ENCODE results near the gene RNASEH2A. TPM values are rescaled to one million over a fixed set of nuclear protein-coding genes. Genes with fewer than 3 reads are reported as not detected.
"Not testable (repeated sequence)": the region's sequence is repeated elsewhere in the genome, so short reads cannot be mapped to it uniquely, and the experiment has no call there.

The RNASEH2A gene
- total RNA-seq, 4 donors from 2014 or later: 12.3 to 15.4 (median 14.0) TPM

GRCh38 chr19:12841094-12841493 is 34.7 kb downstream of the RNASEH2A start:
- Histone ChIP-seq H3K4me1 (peaks cover 19% of the 10 kb centered on the region), H3K27ac (no peak overlapping the region), H3K9me3 (no peaks in the 10 kb centered on the region), H3K27me3 (peaks cover 88% of the 10 kb centered on the region), H3K36me3 (no peaks in the 10 kb centered on the region), H3K4me3 (peak overlapping the region; percentile 24)
- no peak for DNase-seq (ENCODE audit: low spot score in 2 of 2)
- TF ChIP-seq, protein P1, sequence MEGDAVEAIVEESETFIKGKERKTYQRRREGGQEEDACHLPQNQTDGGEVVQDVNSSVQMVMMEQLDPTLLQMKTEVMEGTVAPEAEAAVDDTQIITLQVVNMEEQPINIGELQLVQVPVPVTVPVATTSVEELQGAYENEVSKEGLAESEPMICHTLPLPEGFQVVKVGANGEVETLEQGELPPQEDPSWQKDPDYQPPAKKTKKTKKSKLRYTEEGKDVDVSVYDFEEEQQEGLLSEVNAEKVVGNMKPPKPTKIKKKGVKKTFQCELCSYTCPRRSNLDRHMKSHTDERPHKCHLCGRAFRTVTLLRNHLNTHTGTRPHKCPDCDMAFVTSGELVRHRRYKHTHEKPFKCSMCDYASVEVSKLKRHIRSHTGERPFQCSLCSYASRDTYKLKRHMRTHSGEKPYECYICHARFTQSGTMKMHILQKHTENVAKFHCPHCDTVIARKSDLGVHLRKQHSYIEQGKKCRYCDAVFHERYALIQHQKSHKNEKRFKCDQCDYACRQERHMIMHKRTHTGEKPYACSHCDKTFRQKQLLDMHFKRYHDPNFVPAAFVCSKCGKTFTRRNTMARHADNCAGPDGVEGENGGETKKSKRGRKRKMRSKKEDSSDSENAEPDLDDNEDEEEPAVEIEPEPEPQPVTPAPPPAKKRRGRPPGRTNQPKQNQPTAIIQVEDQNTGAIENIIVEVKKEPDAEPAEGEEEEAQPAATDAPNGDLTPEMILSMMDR (IDR thresholded peaks at IDR 0.05): no peak
- TF ChIP-seq POLR2AphosphoS5 (IDR thresholded peaks at IDR 0.05) (no peak), POLR2A (IDR thresholded peaks at IDR 0.05) (no peak), EP300 (IDR thresholded peaks at IDR 0.05) (no peak)
- WGBS: 5% methylated on average over 23 of the region's 29 CpGs

- WGBS: 94% methylated on average over 18 of the region's 18 CpGs
- TF ChIP-seq POLR2A (IDR thresholded peaks at IDR 0.05): no peak
- TF ChIP-seq, protein P1 (IDR thresholded peaks at IDR 0.05): no peak
- no peak for TF ChIP-seq EP300 (IDR thresholded peaks at IDR 0.05)
- no peak for TF ChIP-seq POLR2AphosphoS5 (IDR thresholded peaks at IDR 0.05)
- Histone ChIP-seq H3K4me3 (no peak overlapping the region), H3K27me3 (peaks cover 76% of the 10 kb centered on the region), H3K27ac (no peak overlapping the region), H3K4me1 (peaks cover 23% of the 10 kb centered on the region), H3K9me3 (no peaks in the 10 kb centered on the region), H3K36me3 (no peaks in the 10 kb centered on the region)
- no peak for DNase-seq (ENCODE audit: low spot score in 2 of 2)
Observed at GRCh38 chr19:12842511-12842910, 36.1 kb downstream of the RNASEH2A start.

DNA sequence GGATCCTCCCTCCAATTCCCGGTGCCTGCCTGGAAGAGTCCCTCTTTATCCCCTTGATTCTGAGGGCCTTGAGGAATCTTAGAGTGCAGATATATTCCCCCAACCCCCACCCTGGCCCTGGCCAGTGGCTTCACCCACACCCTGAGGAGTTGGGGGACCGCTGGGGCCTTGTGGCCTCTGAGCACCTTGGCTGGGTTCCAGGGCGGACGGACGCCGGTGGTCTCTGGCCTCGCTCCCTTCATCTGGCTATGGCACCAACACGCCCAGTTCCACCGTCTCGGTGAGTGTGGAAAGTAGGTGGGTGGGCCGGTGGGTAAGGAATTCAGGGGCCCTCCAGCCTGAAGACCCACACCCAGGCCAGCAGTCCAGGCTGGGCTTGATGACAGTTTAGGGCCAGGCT is 36.9 kb downstream of the RNASEH2A start:
- peaks cover 68% of the 10 kb centered on the region for H3K27me3 ChIP-seq
- TF ChIP-seq POLR2A (IDR thresholded peaks at IDR 0.05) (no peak), EP300 (IDR thresholded peaks at IDR 0.05) (no peak), POLR2AphosphoS5 (IDR thresholded peaks at IDR 0.05) (no peak)
- TF ChIP-seq, protein P1 (IDR thresholded peaks at IDR 0.05): no peak
- no peak for DNase-seq (ENCODE audit: low spot score in 2 of 2)
- 81% methylated on average over 11 of the region's 11 CpGs for WGBS
- H3K27ac ChIP-seq: no peak overlapping the region
- no peak overlapping the region for H3K4me3 ChIP-seq
- no peaks in the 10 kb centered on the region for H3K9me3 ChIP-seq
- peaks cover 22% of the 10 kb centered on the region for H3K4me1 ChIP-seq
- H3K36me3 ChIP-seq: no peaks in the 10 kb centered on the region

DNA sequence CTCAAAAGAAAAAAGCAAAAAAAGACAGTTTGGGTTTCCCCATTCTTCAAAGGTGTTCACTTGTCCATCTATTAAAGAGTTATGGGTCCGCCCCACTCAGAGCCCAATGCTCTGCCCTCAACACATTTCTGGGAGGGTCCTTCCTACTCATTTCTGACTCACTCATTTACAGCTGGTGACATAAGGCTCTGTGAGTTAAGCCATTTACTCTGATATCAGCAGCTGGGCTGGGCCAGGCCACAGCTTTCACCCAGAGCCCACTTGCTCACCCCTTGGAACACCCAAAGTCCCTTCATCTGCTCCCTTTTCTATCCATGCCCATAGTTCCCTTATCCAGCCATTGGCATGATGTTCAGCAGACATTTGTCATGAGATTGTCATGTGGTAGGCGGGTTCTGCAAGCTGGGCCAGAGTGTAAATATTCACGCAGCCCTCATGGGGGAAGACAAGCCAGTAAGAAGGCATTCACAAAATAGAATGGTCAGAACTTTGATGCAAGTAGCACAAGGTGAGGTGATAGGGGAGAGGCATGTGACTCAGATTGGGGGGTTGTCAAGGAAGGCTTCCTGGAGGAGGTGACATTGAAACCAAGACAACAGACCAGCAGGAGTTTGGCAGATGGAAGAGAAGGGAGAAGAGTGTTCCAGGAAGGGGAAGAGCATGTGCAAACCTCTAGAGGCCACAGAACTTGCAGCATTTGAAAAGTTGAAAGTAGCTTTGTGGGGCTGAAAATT is 37.8 kb downstream of the RNASEH2A start:
- Histone ChIP-seq H3K4me1 (peaks cover 15% of the 10 kb centered on the region), H3K27ac (no peak overlapping the region), H3K36me3 (no peaks in the 10 kb centered on the region), H3K9me3 (no peaks in the 10 kb centered on the region), H3K27me3 (peaks cover 61% of the 10 kb centered on the region), H3K4me3 (no peak overlapping the region)
- TF ChIP-seq POLR2A (IDR thresholded peaks at IDR 0.05): no peak
- no peak for TF ChIP-seq POLR2AphosphoS5 (IDR thresholded peaks at IDR 0.05)
- TF ChIP-seq, protein P1 (IDR thresholded peaks at IDR 0.05): no peak
- no peak for TF ChIP-seq EP300 (IDR thresholded peaks at IDR 0.05)
- 93% methylated on average over 3 of the region's 3 CpGs for WGBS
- no peak for DNase-seq (ENCODE audit: low spot score in 2 of 2)

DNA sequence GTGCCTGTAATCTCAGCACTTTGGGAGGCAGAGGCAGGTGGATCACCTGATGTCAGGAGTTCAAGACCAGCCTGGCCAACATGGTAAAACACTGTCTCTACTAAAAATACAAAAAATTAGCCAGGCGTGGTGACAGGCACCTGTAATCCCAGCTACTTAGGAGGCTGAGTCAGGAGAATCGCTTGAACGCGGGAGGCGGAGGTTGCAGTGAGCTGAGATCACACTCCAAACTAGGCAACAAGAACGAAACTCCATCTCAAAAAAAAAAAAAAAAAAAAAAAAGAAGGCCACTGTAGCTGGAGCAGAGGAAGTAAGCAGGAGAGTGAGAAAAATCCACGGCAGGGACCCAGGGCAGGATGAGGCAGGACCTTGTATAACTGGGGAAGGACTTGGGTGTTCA is 40.2 kb downstream of the RNASEH2A start:
- not testable (repeated sequence) for H3K9me3 ChIP-seq; DNase-seq (ENCODE audit: low spot score in 2 of 2); H3K4me3 ChIP-seq; H3K27ac ChIP-seq; H3K4me1 ChIP-seq; H3K36me3 ChIP-seq
- peaks cover 38% of the 10 kb centered on the region for H3K27me3 ChIP-seq
- WGBS: 84% methylated on average over 7 of the region's 7 CpGs
